Keratinocyte (primary cell): ENCODE measurements around the gene DPH6. TPM values are rescaled to one million over a fixed set of nuclear protein-coding genes. Genes with fewer than 3 reads are reported as not detected.
A peak's percentile ranks its signal among the peaks of the same experiment; 100 is the strongest.

Experiments
- DNase-seq: peaks from one replicate; pipeline ENCODE4 v3.0.0-alpha.2; 2011; ENCODE audit warnings: low read depth, missing footprints, low spot score
- FAIRE-seq: peaks from 2 replicates; lab custom pipeline; 2011; peaks lifted over from hg19 to GRCh38; lab: Jason Lieb, UNC
- H2AFZ ChIP-seq: 2 replicates; pipeline ENCODE4 v1.6.0; 2012; ENCODE audit warnings: low read length, control low read depth, inconsistent platforms; ENCODE audit not compliant: control insufficient read depth
- H3K27ac ChIP-seq: 2 replicates; pipeline ENCODE4 v1.5.1; 2011; ENCODE audit warnings: low read length; ENCODE audit not compliant: control insufficient read depth, insufficient read depth
- H3K27me3 ChIP-seq: 3 replicates; pipeline ENCODE4 v1.6.0; 2011; ENCODE audit warnings: low read length; ENCODE audit not compliant: control insufficient read depth, insufficient read depth; ENCODE audit errors: extremely low read depth
- H3K36me3 ChIP-seq, 2 experiments: 2 replicates in 1 of 2; 3 replicates in 1 of 2; pipeline ENCODE4 v1.5.1; 2011; ENCODE audit warnings: low read length in 2 of 2, mild to moderate bottlenecking in 1 of 2; ENCODE audit not compliant: control insufficient read depth in 2 of 2, insufficient read depth in 2 of 2; ENCODE audit errors: extremely low read depth in 1 of 2
- H3K4me1 ChIP-seq: 3 replicates; pipeline ENCODE4 v1.5.1; 2011; ENCODE audit warnings: low read length; ENCODE audit not compliant: control insufficient read depth, insufficient read depth; ENCODE audit errors: extremely low read depth
- H3K4me2 ChIP-seq: 3 replicates; pipeline ENCODE4 v1.6.0; 2011; ENCODE audit warnings: low read depth, low read length; ENCODE audit not compliant: control insufficient read depth, insufficient read depth; ENCODE audit errors: extremely low read depth
- H3K4me3 ChIP-seq, 3 experiments: fragments of 200-600 bp in 1 of 3; sonication (generic) in 1 of 3; 2 replicates in 2 of 3; 3 replicates in 1 of 3; pipeline ENCODE4 v1.5.1; 2011 to 2016; ENCODE audit warnings: low read length in 3 of 3, mild to moderate bottlenecking in 3 of 3, control low read depth in 2 of 3, inconsistent platforms in 1 of 3, low read depth in 1 of 3, mixed read lengths in 1 of 3, mixed run types in 1 of 3, moderate library complexity in 1 of 3; ENCODE audit not compliant: control insufficient read depth in 2 of 3, insufficient read depth in 2 of 3; ENCODE audit errors: extremely low read depth in 1 of 3
- H3K79me2 ChIP-seq: 2 replicates; pipeline ENCODE4 v1.6.0; 2012; ENCODE audit warnings: low read length; ENCODE audit not compliant: control insufficient read depth, insufficient read depth
- H3K9ac ChIP-seq: 3 replicates; pipeline ENCODE4 v1.6.0; 2011; ENCODE audit warnings: low read length; ENCODE audit not compliant: control insufficient read depth, insufficient read depth; ENCODE audit errors: extremely low read depth
- H3K9me1 ChIP-seq: 3 replicates; pipeline ENCODE4 v1.6.0; 2011; ENCODE audit warnings: low read length; ENCODE audit not compliant: control insufficient read depth, insufficient read depth; ENCODE audit errors: extremely low read depth
- H3K9me3 ChIP-seq: 2 replicates; pipeline ENCODE4 v1.5.1; 2012; ENCODE audit warnings: low read depth, low read length; ENCODE audit not compliant: control insufficient read depth
- H4K20me1 ChIP-seq: 3 replicates; pipeline ENCODE4 v1.6.0; 2011; ENCODE audit warnings: low read length; ENCODE audit not compliant: control insufficient read depth, insufficient read depth; ENCODE audit errors: extremely low read depth
- EZH2 ChIP-seq: IDR thresholded peaks from one replicate; pipeline ENCODE4 v1.6.1; 2012; ENCODE audit warnings: inconsistent platforms, mild to moderate bottlenecking, low read length, moderate library complexity
- dilution Hi-C: fragments of 300-500 bp; cut with MboI; formaldehyde crosslinking; loops from one replicate; pipeline ENCODE4 v1.7.0; 2020; ENCODE audit warnings: low sequenced_read_pairs; ENCODE audit not compliant: extremely low pct_ligation_motif_present
- polyA plus RNA-seq, 5 experiments: library from polyadenylated mRNA; depleted of rRNA in 3 of 5; stranded (reverse) in 3 of 5; stranded (forward) in 1 of 5; unstranded in 1 of 5; fragments of >200 nt; gene quantifications; 1 replicate in 1 of 5; 2 replicates in 3 of 5; 3 replicates in 1 of 5; pipeline versions ENCODE4 v1.2.1 to v1.2.3, GENCODE V29; 2011 to 2012; ENCODE audit warnings: missing spikeins in 2 of 5, low read depth in 1 of 5, low replicate concordance in 1 of 5
- TF ChIP-seq, protein P1 (sequence below), 3 experiments: IDR thresholded peaks in 1 of 3; conservative IDR thresholded peaks in 1 of 3; optimal IDR thresholded peaks in 1 of 3; 2 replicates in 2 of 3; 3 replicates in 1 of 3; pipeline versions ENCODE3 to v1.5.1; 2011; ENCODE audit warnings: low read length in 3 of 3, mild to moderate bottlenecking in 3 of 3, moderate library complexity in 2 of 3, control low read depth in 1 of 3, inconsistent platforms in 1 of 3; ENCODE audit not compliant: insufficient read depth in 2 of 3; ENCODE audit errors: extremely low read depth in 1 of 3

Gene DPH6
- polyA plus RNA-seq, 1 donor (not counting 4 experiments of a cell fraction or from before 2014, with no cell fraction given) = 13.6 TPM

DNA sequence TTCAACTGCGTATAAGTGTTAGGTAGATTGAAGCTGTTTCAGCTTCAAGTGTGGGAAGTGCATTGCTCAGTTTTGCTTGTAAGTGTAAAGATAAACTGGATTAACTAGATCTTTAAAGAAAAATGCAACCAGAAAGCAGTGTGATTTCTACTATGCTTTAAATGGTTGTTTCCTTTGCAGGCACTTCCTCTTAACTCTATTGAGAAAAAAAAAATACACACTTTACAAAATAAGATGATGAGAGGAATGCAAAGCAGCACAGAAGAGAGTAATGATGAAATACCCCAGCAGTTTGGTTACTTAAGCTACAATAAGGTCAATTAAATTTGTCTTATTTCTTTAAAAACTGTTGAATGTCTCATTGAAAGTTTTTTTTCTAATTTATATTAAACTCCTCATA lies 40.8 kb downstream of the DPH6 start:
- FAIRE-seq (no peak), DNase-seq (no peak)
- H3K4me1 ChIP-seq = peaks cover 11% of the 10 kb centered on the region
- dilution Hi-C loops = no loop called here
- TF ChIP-seq, protein P1, sequence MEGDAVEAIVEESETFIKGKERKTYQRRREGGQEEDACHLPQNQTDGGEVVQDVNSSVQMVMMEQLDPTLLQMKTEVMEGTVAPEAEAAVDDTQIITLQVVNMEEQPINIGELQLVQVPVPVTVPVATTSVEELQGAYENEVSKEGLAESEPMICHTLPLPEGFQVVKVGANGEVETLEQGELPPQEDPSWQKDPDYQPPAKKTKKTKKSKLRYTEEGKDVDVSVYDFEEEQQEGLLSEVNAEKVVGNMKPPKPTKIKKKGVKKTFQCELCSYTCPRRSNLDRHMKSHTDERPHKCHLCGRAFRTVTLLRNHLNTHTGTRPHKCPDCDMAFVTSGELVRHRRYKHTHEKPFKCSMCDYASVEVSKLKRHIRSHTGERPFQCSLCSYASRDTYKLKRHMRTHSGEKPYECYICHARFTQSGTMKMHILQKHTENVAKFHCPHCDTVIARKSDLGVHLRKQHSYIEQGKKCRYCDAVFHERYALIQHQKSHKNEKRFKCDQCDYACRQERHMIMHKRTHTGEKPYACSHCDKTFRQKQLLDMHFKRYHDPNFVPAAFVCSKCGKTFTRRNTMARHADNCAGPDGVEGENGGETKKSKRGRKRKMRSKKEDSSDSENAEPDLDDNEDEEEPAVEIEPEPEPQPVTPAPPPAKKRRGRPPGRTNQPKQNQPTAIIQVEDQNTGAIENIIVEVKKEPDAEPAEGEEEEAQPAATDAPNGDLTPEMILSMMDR (optimal IDR thresholded peaks at IDR 0.05 in 1 of 3, IDR thresholded peaks at IDR 0.05 in 1 of 3, conservative IDR thresholded peaks at IDR 0.05 in 1 of 3; ENCODE audit: extremely low read depth in 1 of 3, insufficient read depth in 2 of 3, low read length in 3 of 3) = no peak
- TF ChIP-seq EZH2 = no peak
- no peaks in the 10 kb centered on the region for H3K36me3 ChIP-seq
- no peak overlapping the region for H3K9ac ChIP-seq
- no peak overlapping the region for H2AFZ ChIP-seq
- H3K4me3 ChIP-seq = no peak overlapping the region
- H3K9me3 ChIP-seq = no peaks in the 10 kb centered on the region
- no peaks in the 10 kb centered on the region for H4K20me1 ChIP-seq
- no peak overlapping the region for H3K4me2 ChIP-seq
- no peak overlapping the region for H3K27ac ChIP-seq
- no peaks in the 10 kb centered on the region for H3K9me1 ChIP-seq
- H3K27me3 ChIP-seq = no peaks in the 10 kb centered on the region
- no peaks in the 10 kb centered on the region for H3K79me2 ChIP-seq

DNA sequence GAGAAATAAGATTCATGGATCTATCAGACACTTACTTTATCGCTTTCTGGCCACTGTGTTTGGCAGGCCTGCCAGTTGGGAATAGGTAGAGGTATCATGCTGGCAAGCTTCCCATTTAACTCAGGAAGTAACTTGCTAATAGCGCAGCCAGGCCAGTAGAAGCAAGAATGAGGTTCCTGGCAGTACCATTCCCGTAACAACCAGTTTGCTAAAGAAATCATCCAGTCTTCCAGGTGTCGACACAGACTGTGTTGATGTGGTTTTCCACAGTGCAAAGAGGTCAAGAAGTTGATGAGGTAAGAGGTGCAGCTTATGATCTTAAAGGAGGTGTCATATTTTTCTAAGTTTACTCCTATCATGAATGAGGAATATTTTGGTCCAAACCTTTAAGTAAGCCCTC lies 46.2 kb downstream of the DPH6 start:
- H2AFZ ChIP-seq = peak overlapping the region; percentile 44
- FAIRE-seq = peak; percentile 96
- no peaks in the 10 kb centered on the region for H3K79me2 ChIP-seq
- H3K9ac ChIP-seq = no peak overlapping the region
- H3K4me3 ChIP-seq = no peak overlapping the region
- H4K20me1 ChIP-seq = no peaks in the 10 kb centered on the region
- H3K4me2 ChIP-seq = peak overlapping the region; percentile 53
- H3K9me1 ChIP-seq = no peaks in the 10 kb centered on the region
- H3K27ac ChIP-seq = no peak overlapping the region
- no peak for TF ChIP-seq EZH2
- TF ChIP-seq, protein P1 (optimal IDR thresholded peaks at IDR 0.05 in 1 of 3, IDR thresholded peaks at IDR 0.05 in 1 of 3, conservative IDR thresholded peaks at IDR 0.05 in 1 of 3; ENCODE audit: extremely low read depth in 1 of 3, insufficient read depth in 2 of 3, low read length in 3 of 3) = no peak
- H3K27me3 ChIP-seq = no peaks in the 10 kb centered on the region
- no peak for DNase-seq
- peaks cover 9% of the 10 kb centered on the region for H3K4me1 ChIP-seq
- dilution Hi-C loops = no loop called here
- H3K9me3 ChIP-seq = no peaks in the 10 kb centered on the region
- no peaks in the 10 kb centered on the region for H3K36me3 ChIP-seq
